Trophoblast cell (in vitro differentiated cells and primary cell): Measurements from ENCODE around the gene MLXIPL.
A peak's percentile ranks its signal among the peaks of the same experiment; 100 is the strongest.
"Not testable (repeated sequence)": the region's sequence is repeated elsewhere in the genome, so short reads cannot be mapped to it uniquely, and the experiment has no call there.

Experiments
- DNase-seq, 2 donors: peaks; one replicate each; pipeline ENCODE4 v3.0.0-alpha.2; 2016
- H2AFZ ChIP-seq: 2 replicates; pipeline ENCODE4 v1.6.1; 2013; ENCODE audit warnings: low read length, moderate library complexity, mild to moderate bottlenecking; ENCODE audit not compliant: insufficient read depth, poor library complexity
- H2AK5ac ChIP-seq: 2 replicates; pipeline ENCODE4 v1.6.1; 2013; ENCODE audit warnings: mild to moderate bottlenecking, low read length
- H2BK120ac ChIP-seq: 2 replicates; pipeline ENCODE4 v1.6.1; 2013; ENCODE audit warnings: low read length, mild to moderate bottlenecking, moderate library complexity; ENCODE audit not compliant: insufficient read depth, poor library complexity
- H2BK12ac ChIP-seq: 2 replicates; pipeline ENCODE4 v1.6.1; 2013; ENCODE audit warnings: mild to moderate bottlenecking, low read length, moderate library complexity
- H2BK5ac ChIP-seq: 2 replicates; pipeline ENCODE4 v1.6.1; 2013; ENCODE audit warnings: low read length, low read depth, moderate library complexity, mild to moderate bottlenecking; ENCODE audit not compliant: poor library complexity
- H3K14ac ChIP-seq: 2 replicates; pipeline ENCODE4 v1.6.1; 2013; ENCODE audit warnings: mild to moderate bottlenecking, low read length
- H3K18ac ChIP-seq: 2 replicates; pipeline ENCODE4 v1.6.1; 2013; ENCODE audit warnings: mild to moderate bottlenecking, low read length
- H3K23ac ChIP-seq: 2 replicates; pipeline ENCODE4 v1.6.1; 2013; ENCODE audit warnings: low read length
- H3K27ac ChIP-seq: 2 replicates; pipeline ENCODE4 v1.5.1; 2013; ENCODE audit warnings: low read depth, mild to moderate bottlenecking, inconsistent platforms, low read length, moderate library complexity
- H3K27me3 ChIP-seq: 2 replicates; pipeline ENCODE4 v1.6.1; 2013; ENCODE audit warnings: inconsistent platforms, mild to moderate bottlenecking, low read length, moderate library complexity; ENCODE audit not compliant: insufficient read depth
- H3K36me3 ChIP-seq, 2 experiments: 1 replicate in 1 of 2; 2 replicates in 1 of 2; pipeline ENCODE4 v1.6.1; 2013; ENCODE audit warnings: low read length in 2 of 2, mild to moderate bottlenecking in 2 of 2, moderate library complexity in 1 of 2; ENCODE audit not compliant: insufficient read depth in 2 of 2, control insufficient read depth in 1 of 2
- H3K4ac ChIP-seq: 2 replicates; pipeline ENCODE4 v1.6.1; 2013; ENCODE audit warnings: low read depth, mild to moderate bottlenecking, low read length, moderate library complexity
- H3K4me1 ChIP-seq, 2 experiments: 1 replicate in 1 of 2; 2 replicates in 1 of 2; pipeline ENCODE4 v1.6.1; 2013; ENCODE audit warnings: low read length in 2 of 2, mild to moderate bottlenecking in 2 of 2, moderate library complexity in 1 of 2; ENCODE audit not compliant: insufficient read depth in 2 of 2, control insufficient read depth in 1 of 2
- H3K4me2 ChIP-seq: 2 replicates; pipeline ENCODE4 v1.6.1; 2013; ENCODE audit warnings: inconsistent platforms, mild to moderate bottlenecking, low read length, moderate library complexity
- H3K4me3 ChIP-seq: 2 replicates; pipeline ENCODE4 v1.5.1; 2013; ENCODE audit warnings: mild to moderate bottlenecking, low read depth, low read length, inconsistent platforms
- H3K79me1 ChIP-seq: one replicate; pipeline ENCODE4 v1.6.1; 2013; ENCODE audit warnings: low read length
- H3K79me2 ChIP-seq: 2 replicates; pipeline ENCODE4 v1.6.1; 2013; ENCODE audit warnings: low read length, mild to moderate bottlenecking; ENCODE audit not compliant: control insufficient read depth, insufficient read depth, poor library complexity
- H3K9ac ChIP-seq: 2 replicates; pipeline ENCODE4 v1.6.1; 2013; ENCODE audit warnings: mild to moderate bottlenecking, low read length
- H3K9me3 ChIP-seq: 2 replicates; pipeline ENCODE4 v1.6.1; 2013; ENCODE audit warnings: low read depth, mild to moderate bottlenecking, control low read depth, inconsistent platforms, low read length; ENCODE audit not compliant: insufficient read depth
- H4K12ac ChIP-seq: 2 replicates; pipeline ENCODE4 v1.6.1; 2013; ENCODE audit warnings: low read depth, mild to moderate bottlenecking, low read length, moderate library complexity
- H4K8ac ChIP-seq: 2 replicates; pipeline ENCODE4 v1.6.1; 2013; ENCODE audit warnings: low read depth, mild to moderate bottlenecking, low read length, moderate library complexity
- H4K91ac ChIP-seq: one replicate; pipeline ENCODE4 v1.6.1; 2013; ENCODE audit warnings: low read depth, mild to moderate bottlenecking, low read length, moderate library complexity
- WGBS: extraction: QIAGEN DNeasy Blood & Tissue Kit; methylation state at CpG from one replicate; pipeline ENCODE4 v1.1.7; 2013; ENCODE audit warnings: missing lambda C conversion rate; ENCODE audit not compliant: insufficient read length, insufficient coverage; ENCODE audit errors: extremely low coverage; 5-methylcytosine and 5-hydroxymethylcytosine counted together

Gene MLXIPL

GRCh38 chr7:73581006-73581405 is 43.3 kb downstream of the MLXIPL start:
- not testable (repeated sequence) for H2BK12ac ChIP-seq, H4K12ac ChIP-seq, H2BK5ac ChIP-seq, H3K9ac ChIP-seq, H3K4me2 ChIP-seq, DNase-seq, H3K18ac ChIP-seq, H3K27me3 ChIP-seq, H4K91ac ChIP-seq, H4K8ac ChIP-seq, H3K79me1 ChIP-seq, H3K36me3 ChIP-seq, H3K14ac ChIP-seq, H3K23ac ChIP-seq, H3K4me3 ChIP-seq, H2AFZ ChIP-seq, H3K27ac ChIP-seq, H3K9me3 ChIP-seq, H2AK5ac ChIP-seq, H3K4ac ChIP-seq, H2BK120ac ChIP-seq
- Histone ChIP-seq H3K79me2 (peaks cover 11% of the 10 kb centered on the region), H3K4me1 (peaks cover 7 to 11% of the 10 kb centered on the region in 2 experiments)
- no CpG with 5 or more reads among the region's 9 CpGs for WGBS

- peaks cover 5% of the 10 kb centered on the region for H3K79me1 ChIP-seq
- no peak within 1 kb of the TSS for H3K23ac ChIP-seq
- H3K27me3 ChIP-seq: no peaks in the 10 kb centered on the region
- H3K27ac ChIP-seq: peak within 1 kb of the TSS; percentile 51
- WGBS: no CpG with 5 or more reads among the region's 75 CpGs
- H4K12ac ChIP-seq: peak within 1 kb of the TSS; percentile 92
- peak within 1 kb of the TSS; percentile 66 for H2BK5ac ChIP-seq
- H3K14ac ChIP-seq: peak within 1 kb of the TSS; percentile 72
- peak within 1 kb of the TSS; percentile 89 for H4K91ac ChIP-seq
- peaks cover 7 to 11% of the 10 kb centered on the region in 2 experiments for H3K4me1 ChIP-seq
- H2BK12ac ChIP-seq: no peak within 1 kb of the TSS
- H3K4me2 ChIP-seq: peak within 1 kb of the TSS; percentile 84
- H2BK120ac ChIP-seq: peak within 1 kb of the TSS; percentile 37
- peaks cover 13 to 16% of the 10 kb centered on the region in 2 experiments for H3K36me3 ChIP-seq
- H3K79me2 ChIP-seq: peaks cover 11% of the 10 kb centered on the region
- peak within 1 kb of the TSS; percentile 92 for H3K9ac ChIP-seq
- peak within 1 kb of the TSS; percentile 85 for H2AK5ac ChIP-seq
- H3K4ac ChIP-seq: peak within 1 kb of the TSS; percentile 97
- H3K4me3 ChIP-seq: peak within 1 kb of the TSS; percentile 95
- peak within 1 kb of the TSS; percentile 82 for H3K18ac ChIP-seq
- peak within 1 kb of the TSS; percentile 76 for H2AFZ ChIP-seq
- DNase-seq: peak; percentile 100
- no peaks in the 10 kb centered on the region for H3K9me3 ChIP-seq
- peak within 1 kb of the TSS; percentile 82 for H4K8ac ChIP-seq
These were observed 45.8 kb downstream of the MLXIPL start, which contains the start of gene TBL2 for GRCh38 chr7:73578342-73579128. TSS of gene TBL2 (minus strand) at chr7:73578579. CDS start at chr7:73578549, 30 bp downstream.

GRCh38 chr7:73577627-73578341 is 46.5 kb downstream of the MLXIPL start:
- Histone ChIP-seq H3K4me2 (peak overlapping the region; percentile 84), H2BK120ac (peak overlapping the region; percentile 37), H3K23ac (no peak overlapping the region), H3K4me3 (peak overlapping the region; percentile 95), H2AK5ac (peak overlapping the region; percentile 85), H3K27ac (peak overlapping the region; percentile 51), H2BK5ac (peak overlapping the region; percentile 66), H3K4me1 (peaks cover 7 to 11% of the 10 kb centered on the region in 2 experiments), H4K8ac (peak overlapping the region; percentile 82), H4K12ac (peak overlapping the region; percentile 92), H3K79me2 (peaks cover 11% of the 10 kb centered on the region), H3K14ac (peak overlapping the region; percentile 72), H3K79me1 (peaks cover 5% of the 10 kb centered on the region), H4K91ac (peak overlapping the region; percentile 89), H3K9ac (peak overlapping the region; percentile 92), H3K36me3 (peaks cover 20 to 23% of the 10 kb centered on the region in 2 experiments), H3K27me3 (no peaks in the 10 kb centered on the region), H3K18ac (peak overlapping the region; percentile 82), H3K4ac (peak overlapping the region; percentile 97), H2AFZ (peak overlapping the region; percentile 76), H3K9me3 (no peaks in the 10 kb centered on the region), H2BK12ac (no peak overlapping the region)
- no CpG with 5 or more reads among the region's 32 CpGs for WGBS
- peak; percentile 22 to 44 for DNase-seq

GRCh38 chr7:73573791-73574190 is 50.5 kb downstream of the MLXIPL start:
- H3K27me3 ChIP-seq: no peaks in the 10 kb centered on the region
- H3K4me3 ChIP-seq: no peak overlapping the region
- peaks cover 11% of the 10 kb centered on the region for H3K79me2 ChIP-seq
- H3K4ac ChIP-seq: no peak overlapping the region
- H2BK5ac ChIP-seq: no peak overlapping the region
- no peaks in the 10 kb centered on the region for H3K9me3 ChIP-seq
- H3K79me1 ChIP-seq: peaks cover 5% of the 10 kb centered on the region
- H2BK12ac ChIP-seq: no peak overlapping the region
- no peak overlapping the region for H3K4me2 ChIP-seq
- H3K18ac ChIP-seq: no peak overlapping the region
- H3K27ac ChIP-seq: no peak overlapping the region
- no peak overlapping the region for H3K23ac ChIP-seq
- no peak for DNase-seq
- H3K4me1 ChIP-seq: peaks cover 7% of the 10 kb centered on the region in 2 experiments
- H2AK5ac ChIP-seq: no peak overlapping the region
- WGBS: no CpG with 5 or more reads among the region's 11 CpGs
- H4K8ac ChIP-seq: no peak overlapping the region
- no peak overlapping the region for H2BK120ac ChIP-seq
- no peak overlapping the region for H2AFZ ChIP-seq
- no peak overlapping the region for H4K12ac ChIP-seq
- no peak overlapping the region for H3K14ac ChIP-seq
- no peak overlapping the region for H3K9ac ChIP-seq
- no peak overlapping the region for H4K91ac ChIP-seq
- H3K36me3 ChIP-seq: peaks cover 43 to 52% of the 10 kb centered on the region in 2 experiments
